ENCODE data around the gene TBC1D2.

TBC1D2 gene

DNA sequence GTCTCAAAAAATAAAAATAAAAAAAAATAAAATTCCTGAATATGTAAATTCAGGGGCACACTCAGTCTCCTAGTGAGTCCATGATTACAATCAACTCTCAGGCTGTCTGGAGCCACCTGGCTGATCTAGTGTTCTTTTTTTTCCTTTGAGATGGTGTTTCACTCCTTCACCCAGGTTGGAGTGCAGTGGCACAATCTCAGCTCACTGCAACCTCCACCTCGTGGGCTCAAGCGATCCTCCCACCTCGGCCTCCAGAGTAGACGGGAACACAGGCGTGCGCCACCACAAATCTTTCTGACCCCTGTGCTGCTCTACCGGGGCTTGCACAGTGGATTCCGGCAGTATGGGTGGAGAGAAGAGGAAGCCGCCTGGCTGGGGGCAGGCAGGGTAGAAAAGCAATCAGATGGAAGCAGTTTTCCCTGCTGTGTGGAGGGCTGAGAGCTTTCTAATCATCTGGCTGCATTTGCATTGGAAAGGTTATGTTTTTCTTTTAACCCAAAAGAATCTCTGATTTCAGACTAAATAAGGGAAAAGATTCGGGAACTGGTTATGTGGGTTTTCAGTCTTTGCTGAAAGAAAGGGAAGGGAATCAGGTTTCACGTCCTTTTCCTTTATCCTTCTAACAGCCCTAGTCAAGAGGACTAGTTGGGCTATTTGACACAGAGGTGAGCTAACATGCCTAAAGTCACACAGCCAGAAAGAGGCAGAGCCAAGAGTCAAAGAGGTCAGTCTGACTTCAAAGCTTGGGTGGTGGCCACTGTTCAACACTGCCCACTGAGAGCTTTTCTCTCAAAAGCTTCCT lies 36.7 kb downstream of the TBC1D2 start:
- DNase-seq (ENCODE audit: low read depth in 2 of 2) = peak; percentile 16 to 22

DNA sequence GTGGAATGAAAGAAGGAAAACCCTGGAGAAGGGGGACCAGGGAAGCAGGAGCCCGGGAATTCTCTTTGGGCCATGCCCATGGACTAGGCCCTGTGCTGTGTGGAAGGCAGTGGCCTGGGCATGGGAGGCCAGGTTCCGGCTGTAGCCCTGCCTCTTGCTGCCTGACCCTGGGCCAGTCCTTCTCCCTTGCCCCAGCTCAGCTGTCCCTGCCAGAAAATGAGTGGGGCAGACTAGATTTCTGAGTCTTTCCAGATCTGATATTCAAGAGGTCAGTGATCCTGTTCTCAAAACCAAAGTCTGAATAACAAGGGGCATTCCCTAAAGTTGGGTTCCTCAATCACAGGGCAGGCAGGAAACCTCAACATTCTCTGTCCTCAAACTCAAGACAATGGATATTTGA lies 38.2 kb downstream of the TBC1D2 start:
- DNase-seq (ENCODE audit: low read depth in 2 of 2) = no peak

DNA sequence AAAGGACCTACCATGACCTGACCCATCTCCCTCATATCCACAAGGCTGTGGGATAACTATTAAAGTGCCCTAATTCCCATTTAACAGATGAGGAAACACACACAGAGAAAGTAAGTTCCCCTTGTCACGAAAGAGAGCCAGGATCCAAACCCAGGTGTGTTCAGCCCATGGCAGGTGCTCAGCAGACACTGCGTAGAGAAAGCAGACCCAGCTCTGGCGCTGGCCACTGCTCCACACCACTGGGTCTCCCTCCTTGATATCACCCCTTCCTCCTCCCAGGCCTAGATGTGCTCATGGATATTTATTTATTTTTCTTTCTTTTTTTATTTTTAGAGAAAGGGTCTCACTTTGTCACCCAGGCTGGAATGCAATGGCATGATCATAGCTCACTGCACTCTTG lies 39.1 kb downstream of the TBC1D2 start:
- DNase-seq (ENCODE audit: low read depth in 2 of 2) = no peak

DNA sequence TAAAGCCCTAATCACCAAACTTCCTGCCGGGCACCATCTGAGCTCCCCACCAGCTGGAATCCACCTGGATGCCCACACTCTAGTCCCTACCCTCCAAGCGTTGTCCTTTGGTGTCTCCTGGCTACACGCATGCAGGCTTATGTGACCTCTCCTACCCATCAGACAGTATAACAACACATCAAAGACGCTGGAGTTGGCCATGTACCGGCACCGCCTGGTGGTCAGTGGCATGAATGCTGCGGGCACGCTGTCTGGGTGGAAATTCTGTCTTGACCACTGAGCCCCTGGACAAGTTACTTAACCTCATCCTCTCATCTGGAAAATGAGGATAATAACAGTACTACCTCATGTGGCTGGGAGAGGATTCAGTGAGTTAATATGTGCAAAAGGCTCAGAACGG lies 39.6 kb downstream of the TBC1D2 start:
- DNase-seq (ENCODE audit: low read depth in 2 of 2) = no peak

DNA sequence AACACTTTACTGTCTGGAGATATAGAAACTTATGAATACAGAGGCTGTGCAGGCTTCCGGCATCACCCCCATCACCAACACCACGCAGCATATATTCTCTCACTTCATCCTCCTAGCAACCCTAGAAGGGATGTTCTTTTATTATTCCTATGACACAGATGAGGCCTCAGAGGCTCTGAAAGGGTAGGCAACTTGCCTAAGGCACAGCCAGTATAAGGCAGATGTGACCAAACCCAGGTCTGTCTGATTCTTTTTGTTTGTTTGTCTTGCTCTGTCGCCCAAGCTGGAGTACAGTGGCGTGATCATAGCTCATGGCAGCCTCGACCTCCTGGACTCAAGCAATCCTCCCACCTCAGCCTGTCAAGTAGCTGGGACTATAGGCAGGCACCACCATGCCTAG lies 40.2 kb downstream of the TBC1D2 start:
- DNase-seq (ENCODE audit: low read depth in 2 of 2) = no peak

DNA sequence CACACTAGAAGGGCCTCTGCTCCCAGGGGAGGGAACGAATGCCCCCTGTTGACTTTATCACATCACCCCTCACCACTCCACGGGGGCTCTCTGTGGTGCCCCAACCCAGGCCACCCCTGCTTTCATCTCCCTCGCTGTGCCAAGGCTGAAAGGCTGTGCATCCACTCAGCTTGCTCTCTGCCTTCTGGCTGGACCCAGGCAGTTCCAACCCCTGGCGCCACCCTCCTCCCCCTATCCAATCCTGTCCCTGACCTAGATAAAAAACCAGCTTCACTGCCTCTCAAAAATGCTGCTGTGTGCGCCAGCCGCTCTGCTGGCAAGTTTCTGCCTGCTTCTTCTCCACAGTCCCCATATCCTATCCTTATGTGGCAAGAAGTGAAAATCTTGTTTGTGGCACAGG lies 40.6 kb downstream of the TBC1D2 start:
- DNase-seq (ENCODE audit: low read depth in 2 of 2) = no peak

DNA sequence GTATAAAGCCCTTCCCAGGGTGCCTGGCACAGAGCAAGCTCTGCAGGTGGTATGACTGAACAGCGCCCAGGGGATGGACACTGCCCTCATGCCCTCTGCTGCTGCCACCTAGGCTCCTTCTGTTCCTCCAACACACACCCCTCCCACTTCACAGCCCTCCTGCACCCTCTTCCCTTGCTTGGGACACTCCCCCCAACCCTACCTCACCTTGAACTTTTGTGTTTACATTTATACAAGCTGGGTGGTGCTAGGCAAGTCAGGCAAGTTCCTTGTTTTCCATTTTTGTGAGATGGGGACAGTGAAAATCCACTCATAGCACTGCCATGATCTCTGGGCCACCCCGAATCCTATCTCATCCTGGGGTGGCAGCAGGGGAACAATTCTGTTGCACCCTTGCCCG lies 44.2 kb downstream of the TBC1D2 start:
- DNase-seq (ENCODE audit: low read depth in 2 of 2) = no peak

DNA sequence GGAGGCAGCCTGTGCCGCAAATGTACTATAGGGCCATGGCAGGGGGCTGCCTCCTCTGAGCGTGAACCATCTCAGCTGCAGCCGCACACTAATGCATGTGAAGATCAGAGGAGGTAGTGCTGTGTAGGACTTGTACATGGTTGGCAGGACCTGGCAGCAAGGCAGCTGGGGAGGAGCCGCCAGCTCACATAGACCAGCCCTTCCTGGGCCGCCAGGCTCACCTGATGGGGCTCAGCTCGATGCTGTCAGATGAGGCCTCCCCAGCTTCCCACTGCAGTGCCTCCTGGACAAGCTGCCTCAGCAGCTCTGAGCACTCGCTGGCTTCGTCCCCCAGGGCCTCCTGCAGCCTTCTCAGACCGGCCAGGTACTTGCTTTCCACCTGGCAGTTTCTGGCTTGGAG lies 45.0 kb downstream of the TBC1D2 start:
- no peak for DNase-seq (ENCODE audit: low read depth in 2 of 2)

DNA sequence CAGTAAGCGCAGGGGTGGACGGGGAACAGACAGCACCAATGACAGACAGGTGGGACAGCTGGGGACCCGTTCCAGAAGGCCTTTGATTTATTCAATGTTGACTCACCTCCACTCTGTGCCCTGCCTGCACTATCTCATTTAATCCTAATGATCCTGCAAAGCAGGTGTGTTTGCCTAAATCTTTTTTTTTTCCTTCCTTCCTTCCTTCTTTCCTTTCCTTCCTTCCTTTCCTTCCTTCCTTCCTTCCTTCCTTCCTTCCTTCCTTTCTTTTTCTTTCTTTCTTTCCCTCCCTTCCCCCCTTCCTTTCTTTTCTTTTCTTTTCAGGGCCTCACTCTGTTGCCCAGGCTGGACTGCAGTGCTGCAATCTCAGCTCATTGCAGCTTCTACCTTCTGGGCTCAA lies 45.9 kb downstream of the TBC1D2 start:
- DNase-seq (ENCODE audit: low read depth in 2 of 2) = no peak

DNA sequence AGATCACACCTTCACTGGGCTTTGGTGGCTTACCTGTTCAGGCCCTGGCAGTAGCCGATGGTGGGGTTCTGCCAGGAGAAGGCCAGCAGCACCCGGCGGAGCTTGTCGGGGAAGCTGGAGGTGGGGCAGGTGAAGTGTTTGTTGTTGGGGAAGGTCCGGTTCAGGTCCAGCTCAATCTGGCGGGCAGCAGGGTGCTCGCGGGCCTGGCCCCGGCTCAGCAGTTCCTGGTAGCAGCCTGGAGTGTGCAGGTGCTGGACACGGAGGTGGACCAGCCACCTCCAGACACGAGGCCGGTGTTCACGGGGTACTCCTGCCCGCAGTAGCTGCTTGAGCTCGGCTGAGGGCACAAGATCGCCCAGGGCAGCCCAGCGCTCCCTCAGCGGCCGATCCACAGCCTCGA lies 46.8 kb downstream of the TBC1D2 start:
- no peak for DNase-seq (ENCODE audit: low read depth in 2 of 2)

DNA sequence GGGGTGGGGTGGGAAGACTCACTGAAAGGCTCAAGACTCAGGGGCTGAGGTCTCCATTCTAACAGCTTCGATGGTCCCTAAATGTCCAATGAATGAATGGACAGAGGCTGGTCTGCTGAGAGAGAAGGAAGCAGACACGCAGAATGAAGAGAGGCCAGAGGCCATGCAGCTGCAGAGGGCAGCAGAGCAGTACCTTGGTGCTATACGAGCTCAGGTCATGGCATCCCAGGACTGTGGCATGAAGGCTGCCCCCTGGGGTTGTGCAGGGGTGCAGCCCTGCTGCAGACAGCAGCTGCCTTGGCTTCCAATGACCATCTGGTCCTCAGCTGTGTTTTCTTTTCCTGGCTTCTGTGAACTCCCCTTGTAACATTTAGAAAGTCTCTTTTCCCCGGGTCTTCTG lies 47.8 kb downstream of the TBC1D2 start:
- no peak for DNase-seq (ENCODE audit: low read depth in 2 of 2)

DNA sequence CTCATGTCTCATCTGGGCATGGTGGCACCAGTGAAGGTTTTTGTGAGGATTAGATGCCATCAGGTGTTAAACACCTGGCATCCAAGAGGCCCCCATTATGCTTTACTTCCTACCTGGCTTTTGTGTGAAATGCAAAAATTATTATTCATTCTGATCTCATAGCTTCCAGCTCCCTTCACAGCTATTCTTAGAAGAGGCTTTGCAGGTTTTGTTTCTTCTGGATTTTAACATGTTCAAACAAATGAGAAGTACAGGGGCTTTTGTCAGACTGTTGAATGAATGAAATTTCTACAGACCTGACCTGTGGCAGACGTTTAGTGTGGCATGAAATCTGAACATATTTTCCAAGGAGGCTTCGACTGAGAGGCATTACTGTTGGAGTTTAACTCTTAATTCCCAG lies 48.7 kb downstream of the TBC1D2 start:
- DNase-seq (ENCODE audit: low read depth in 2 of 2) = no peak

DNA sequence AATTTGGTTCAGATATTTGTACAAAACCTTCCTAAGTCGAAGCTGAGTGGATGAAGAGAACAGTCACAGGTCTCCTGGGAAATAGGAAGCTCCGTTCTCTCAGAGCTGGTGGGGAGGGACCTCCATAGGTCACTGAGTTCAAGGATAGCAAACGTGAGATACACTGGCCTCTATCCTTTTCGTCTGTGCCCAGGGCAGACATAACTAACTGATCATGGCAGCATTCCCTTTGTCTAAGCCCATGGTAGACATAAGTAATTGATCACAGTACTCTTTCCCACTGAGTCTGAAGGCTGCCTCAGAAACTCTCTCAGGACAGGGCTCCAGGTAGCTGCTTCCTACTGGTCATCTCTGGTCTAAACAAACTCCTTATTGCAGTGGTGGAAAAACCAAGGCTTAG lies 50.8 kb downstream of the TBC1D2 start:
- DNase-seq (ENCODE audit: low read depth in 2 of 2) = no peak

DNA sequence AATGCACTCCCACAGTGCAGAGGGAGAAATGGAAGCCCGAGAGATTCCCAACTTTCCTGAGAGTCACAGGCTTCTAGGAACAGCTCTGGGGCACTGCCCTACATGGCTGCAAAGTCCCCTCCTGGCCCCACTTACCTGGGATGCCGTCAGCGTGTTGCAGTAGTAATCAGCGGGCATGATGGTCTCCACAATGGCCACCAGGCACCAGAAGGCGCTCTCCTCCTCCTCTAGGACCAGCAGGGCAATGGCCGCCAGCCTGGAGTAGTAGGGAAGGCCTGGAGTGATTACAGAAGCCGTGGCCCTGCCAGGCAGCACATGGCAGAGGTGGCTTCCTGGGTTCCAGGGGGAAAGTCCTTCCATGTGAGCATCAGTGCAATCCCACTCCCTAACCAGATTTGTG lies 52.3 kb downstream of the TBC1D2 start:
- DNase-seq (ENCODE audit: low read depth in 2 of 2) = no peak

DNA sequence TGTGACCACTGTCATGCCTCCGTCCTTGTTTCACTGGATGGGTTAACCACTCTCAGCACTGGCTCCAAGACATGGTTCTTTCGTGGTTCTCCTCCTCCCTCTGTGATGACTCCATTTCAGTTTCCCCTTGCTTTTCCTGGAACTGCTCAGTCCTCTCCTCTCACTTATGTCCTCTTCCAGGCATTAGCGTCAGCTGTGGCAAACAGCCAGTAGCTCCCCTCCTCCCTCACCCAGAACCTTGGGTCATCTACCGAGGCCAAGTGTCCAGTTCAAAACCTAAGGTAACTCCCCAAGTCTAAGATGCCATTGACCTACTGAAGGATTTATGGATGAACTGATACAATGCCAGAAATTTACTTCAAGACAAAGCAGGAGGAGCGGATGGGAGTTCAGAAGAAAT lies 53.2 kb downstream of the TBC1D2 start:
- no peak for DNase-seq (ENCODE audit: low read depth in 2 of 2)

DNA sequence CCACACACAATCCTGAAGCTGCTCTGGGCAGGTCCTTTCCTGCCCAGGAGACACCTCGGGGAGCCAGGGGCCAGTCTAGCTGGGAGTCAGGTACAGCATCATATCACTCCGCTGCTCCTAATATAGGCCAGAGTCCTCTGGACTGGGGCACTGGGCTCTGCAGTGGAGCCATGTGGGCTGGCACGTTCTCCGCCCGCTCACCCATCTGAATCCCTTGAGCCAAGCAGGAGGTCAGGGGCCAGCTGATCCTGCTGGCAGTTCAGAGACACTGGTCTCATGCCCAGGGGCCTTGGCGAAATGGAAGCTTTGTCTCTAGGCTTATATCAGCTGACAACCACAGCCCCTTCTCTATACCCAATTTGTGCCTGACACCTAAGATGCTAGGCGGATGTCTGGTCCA lies 53.7 kb downstream of the TBC1D2 start:
- DNase-seq (ENCODE audit: low read depth in 2 of 2) = no peak

DNA sequence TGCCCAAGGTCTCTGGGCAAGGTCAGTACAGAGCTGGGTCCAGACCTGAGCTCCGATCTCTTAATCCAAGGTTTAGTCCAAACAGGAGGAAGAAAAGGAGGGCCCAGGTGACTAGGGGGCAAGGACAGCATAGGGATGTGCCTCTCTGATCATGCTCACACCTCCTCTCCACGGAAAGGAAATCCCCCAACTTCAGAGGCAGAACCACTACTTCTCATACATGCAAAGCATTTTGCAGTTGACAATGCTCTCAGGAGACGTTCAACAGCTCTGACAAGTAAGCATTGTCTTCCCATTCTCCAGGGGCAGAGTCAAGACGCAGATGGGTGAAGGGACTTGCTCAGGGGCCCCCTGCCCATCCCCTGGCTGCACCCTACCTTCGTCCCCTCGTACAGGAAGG lies 54.3 kb downstream of the TBC1D2 start:
- no peak for DNase-seq (ENCODE audit: low read depth in 2 of 2)

DNA sequence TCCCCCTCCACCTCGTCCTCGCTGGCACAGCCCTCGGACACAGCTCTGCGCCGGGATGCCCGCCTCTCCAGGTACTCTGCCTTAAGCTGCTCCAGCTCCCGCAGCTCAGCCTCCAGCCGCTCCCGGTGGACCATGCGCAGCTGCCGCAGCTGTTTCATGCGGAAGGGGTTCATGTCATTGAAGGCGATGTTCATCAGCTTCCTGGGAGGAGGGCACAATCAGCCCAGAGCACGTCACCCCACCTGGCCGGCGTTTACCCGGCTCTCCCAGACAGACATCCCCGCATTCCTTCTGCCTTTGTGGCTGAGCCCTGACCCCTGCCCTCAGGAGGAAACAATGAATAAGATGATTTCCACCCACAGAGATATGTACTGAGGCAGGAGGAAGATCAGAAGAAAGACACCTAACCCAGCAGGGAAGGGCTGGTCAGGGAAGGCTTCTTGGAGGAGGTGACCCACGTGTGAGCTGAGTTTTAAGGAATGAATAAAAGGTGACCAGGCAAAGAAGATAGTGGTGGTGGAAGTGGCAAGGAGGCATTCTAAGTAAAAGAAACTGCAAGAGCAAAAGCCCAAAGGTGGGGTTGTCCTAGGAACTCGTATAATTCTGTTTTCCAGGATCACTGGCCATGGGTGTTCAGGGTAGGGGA lies 55.9 kb downstream of the TBC1D2 start:
- DNase-seq (ENCODE audit: low read depth in 2 of 2) = no peak

DNA sequence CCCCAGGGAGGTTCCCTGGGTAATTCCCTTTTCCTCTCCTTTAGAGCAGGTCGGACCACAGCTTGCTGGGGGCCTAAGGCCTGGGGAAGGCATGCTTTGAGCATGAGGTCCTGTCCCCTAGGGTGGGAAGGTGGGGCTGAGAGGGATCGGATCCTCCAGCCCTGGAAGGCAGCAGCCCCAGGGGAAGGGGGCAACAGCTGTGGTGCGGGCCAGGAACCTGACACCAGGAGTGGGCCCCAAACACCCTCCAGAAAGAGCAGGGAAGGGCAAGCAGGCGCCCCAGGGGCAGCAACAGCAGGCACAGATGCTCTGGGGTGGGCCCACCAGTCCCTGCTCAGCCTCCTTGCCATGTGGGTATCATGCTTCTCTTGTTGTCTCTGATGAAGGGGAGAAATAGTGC lies 59.8 kb downstream of the TBC1D2 start:
- DNase-seq (ENCODE audit: low read depth in 2 of 2) = no peak

DNA sequence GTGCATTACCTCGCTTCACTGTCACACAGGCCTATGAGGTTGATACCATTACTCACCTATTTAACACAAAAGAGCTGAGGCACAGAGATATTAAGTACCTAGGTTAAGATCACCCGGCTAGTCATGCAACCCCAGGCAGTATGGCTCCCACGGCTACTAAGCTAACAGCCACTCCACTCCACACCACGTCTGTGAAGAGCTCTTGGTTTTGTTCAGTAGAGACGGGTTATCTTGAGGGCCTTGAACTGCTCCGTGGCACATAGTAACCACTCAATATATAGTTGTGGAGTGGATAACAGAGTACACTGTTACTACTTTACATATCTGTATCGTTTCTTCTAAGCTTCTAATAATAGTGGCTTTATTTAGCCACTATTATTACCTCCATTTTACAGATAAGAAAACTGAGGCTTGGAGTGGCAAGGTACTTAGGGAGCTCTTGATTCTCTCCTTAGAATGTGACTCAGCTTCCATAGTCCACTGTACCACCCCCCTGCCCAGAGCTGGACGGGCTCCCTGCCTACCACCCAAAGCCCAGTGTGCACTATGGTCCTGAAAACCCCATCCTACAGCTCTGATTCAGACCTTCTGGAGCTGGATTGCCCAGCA lies 62.0 kb downstream of the TBC1D2 start:
- no peak for DNase-seq (ENCODE audit: low read depth in 2 of 2)

DNA sequence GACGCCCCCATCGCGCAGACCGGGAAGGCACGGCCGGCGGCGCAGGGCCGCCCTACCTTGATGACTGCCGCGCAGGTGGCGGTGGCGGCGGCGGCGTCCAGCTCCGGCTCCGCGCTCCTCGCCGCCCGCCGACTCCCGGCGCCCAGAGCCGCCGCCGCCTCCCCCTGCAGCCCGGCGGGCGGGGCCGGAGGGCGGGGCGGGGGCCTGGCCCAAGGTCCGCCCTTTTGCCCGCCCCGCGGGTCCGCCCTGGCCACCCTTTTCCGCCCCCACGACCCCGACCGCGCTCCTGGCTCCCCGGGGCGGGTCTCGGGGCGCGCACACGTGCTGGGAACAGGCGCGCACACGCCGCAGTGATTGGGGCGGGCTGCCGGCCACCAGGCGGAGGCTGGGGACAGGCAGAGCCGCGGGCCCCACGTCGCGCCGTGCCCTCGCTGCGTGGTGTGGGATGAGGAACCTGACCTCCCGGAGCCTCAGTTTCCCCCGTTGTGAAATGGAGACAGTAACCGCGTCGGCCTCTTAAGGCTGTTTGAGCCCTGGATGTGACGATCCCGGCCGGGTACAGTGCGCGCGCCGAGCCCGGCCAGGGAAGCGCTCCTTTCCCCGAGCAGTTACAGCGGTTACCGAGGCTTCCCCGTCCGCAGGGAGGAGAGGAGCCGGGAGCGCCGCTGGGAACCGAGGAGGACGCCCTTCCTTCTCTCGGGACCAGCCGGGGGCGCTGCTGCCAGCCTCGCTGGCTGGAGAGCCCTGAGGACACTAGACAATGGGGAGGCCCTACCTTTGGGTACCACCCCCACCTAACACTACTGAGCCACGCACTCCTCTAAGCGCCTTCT lies 62.7 kb downstream of the TBC1D2 start, which contains the start of gene CORO2A:
CORO2A (minus strand) TSS at position 135 of the 833 bp plus-strand sequence. CDS start 34,977 bp downstream, outside the sequence.
- peak; percentile 11 to 20 for DNase-seq (ENCODE audit: low read depth in 2 of 2)
